ENCODE data around the gene STX2.

Gene STX2

GRCh38 chr12:130829391-130830245 is 9.4 kb downstream of the STX2 start:
- no peak for DNase-seq

GRCh38 chr12:130828895-130829294 is 10.2 kb downstream of the STX2 start:
- no peak for DNase-seq

- no peak for DNase-seq
These were observed 11.6 kb downstream of the STX2 start for GRCh38 chr12:130827432-130827831.

- no peak for DNase-seq
These were observed 12.8 kb downstream of the STX2 start for GRCh38 chr12:130826151-130826801.

- DNase-seq: no peak
These were observed 13.3 kb downstream of the STX2 start for GRCh38 chr12:130825771-130826150.

GRCh38 chr12:130819681-130820080 is 19.4 kb downstream of the STX2 start:
- no peak for DNase-seq

- peak; percentile 60 for DNase-seq
These were observed 20.1 kb downstream of the STX2 start for GRCh38 chr12:130818635-130819576.

- no peak for DNase-seq
These were observed 20.8 kb downstream of the STX2 start for GRCh38 chr12:130818272-130818634.

GRCh38 chr12:130817804-130818203 is 21.2 kb downstream of the STX2 start:
- DNase-seq: no peak

- DNase-seq: no peak
These were observed 23.0 kb downstream of the STX2 start for GRCh38 chr12:130816097-130816496.

GRCh38 chr12:130815028-130815741 is 23.9 kb downstream of the STX2 start:
- DNase-seq: no peak

- no peak for DNase-seq
These were observed 25.1 kb downstream of the STX2 start for GRCh38 chr12:130813949-130814348.

GRCh38 chr12:130813436-130813835 is 25.6 kb downstream of the STX2 start:
- DNase-seq: no peak

- no peak for DNase-seq
These were observed 29.3 kb downstream of the STX2 start for GRCh38 chr12:130809791-130810190.

GRCh38 chr12:130807309-130807708 is 31.7 kb downstream of the STX2 start:
- DNase-seq: no peak

GRCh38 chr12:130806574-130806973 is 32.5 kb downstream of the STX2 start:
- DNase-seq: no peak

- no peak for DNase-seq
These were observed 33.4 kb downstream of the STX2 start for GRCh38 chr12:130805635-130806034.

- no peak for DNase-seq
These were observed 34.8 kb downstream of the STX2 start for GRCh38 chr12:130804216-130804615.

GRCh38 chr12:130803702-130804101 is 35.3 kb downstream of the STX2 start:
- no peak for DNase-seq

- no peak for DNase-seq
These were observed 38.7 kb downstream of the STX2 start for GRCh38 chr12:130800312-130800711.

GRCh38 chr12:130799051-130799450 is 40.0 kb downstream of the STX2 start:
- no peak for DNase-seq

- no peak for DNase-seq
These were observed 41.9 kb downstream of the STX2 start for GRCh38 chr12:130796985-130797686.

Data from DMS79 treated with DMSO at 0.1 percent for 48 hours (cell line).